NT2/D1 (cell line): ENCODE measurements around the gene HHATL.

Source experiments
- SUZ12 ChIP-seq: IDR thresholded peaks from 2 replicates; pipeline ENCODE4 v1.6.1; 2011; ENCODE audit not compliant: insufficient read length, insufficient read depth; ENCODE audit errors: extremely low read depth
- YY1 ChIP-seq: IDR thresholded peaks from 2 replicates; pipeline ENCODE4 v1.6.1; 2011; ENCODE audit not compliant: insufficient read length, insufficient read depth
- ZNF274 ChIP-seq: IDR thresholded peaks from 2 replicates; pipeline ENCODE4 v1.6.1; 2011; ENCODE audit warnings: mild to moderate bottlenecking, low read depth, low read length

- TF ChIP-seq YY1 (no peak), SUZ12 (no peak), ZNF274 (no peak)
These were observed 18.6 kb downstream of the HHATL start for GRCh38 chr3:42683875-42684598.
